B cell (primary cell): Measurements from ENCODE around the gene PDLIM5.

Experiments used
- EZH2 ChIP-seq: IDR thresholded peaks from 2 replicates; pipeline ENCODE4 v1.6.1; 2012; ENCODE audit warnings: borderline replicate concordance, low read depth, mild to moderate bottlenecking, moderate library complexity, low read length; ENCODE audit not compliant: insufficient read depth, poor library complexity, severe bottlenecking
- TF ChIP-seq, protein P1 (sequence below): fragments of 200-600 bp; IDR thresholded peaks from one replicate; pipeline ENCODE4 v1.8.0; 2022; ENCODE audit warnings: antibody characterized with exemption, mild to moderate bottlenecking

- TF ChIP-seq, protein P1, sequence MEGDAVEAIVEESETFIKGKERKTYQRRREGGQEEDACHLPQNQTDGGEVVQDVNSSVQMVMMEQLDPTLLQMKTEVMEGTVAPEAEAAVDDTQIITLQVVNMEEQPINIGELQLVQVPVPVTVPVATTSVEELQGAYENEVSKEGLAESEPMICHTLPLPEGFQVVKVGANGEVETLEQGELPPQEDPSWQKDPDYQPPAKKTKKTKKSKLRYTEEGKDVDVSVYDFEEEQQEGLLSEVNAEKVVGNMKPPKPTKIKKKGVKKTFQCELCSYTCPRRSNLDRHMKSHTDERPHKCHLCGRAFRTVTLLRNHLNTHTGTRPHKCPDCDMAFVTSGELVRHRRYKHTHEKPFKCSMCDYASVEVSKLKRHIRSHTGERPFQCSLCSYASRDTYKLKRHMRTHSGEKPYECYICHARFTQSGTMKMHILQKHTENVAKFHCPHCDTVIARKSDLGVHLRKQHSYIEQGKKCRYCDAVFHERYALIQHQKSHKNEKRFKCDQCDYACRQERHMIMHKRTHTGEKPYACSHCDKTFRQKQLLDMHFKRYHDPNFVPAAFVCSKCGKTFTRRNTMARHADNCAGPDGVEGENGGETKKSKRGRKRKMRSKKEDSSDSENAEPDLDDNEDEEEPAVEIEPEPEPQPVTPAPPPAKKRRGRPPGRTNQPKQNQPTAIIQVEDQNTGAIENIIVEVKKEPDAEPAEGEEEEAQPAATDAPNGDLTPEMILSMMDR, result no peak
- no peak for TF ChIP-seq EZH2
Measured at GRCh38 chr4:94409962-94410361, 41.8 kb upstream of the PDLIM5 start.
